OCI-LY1 (cell line): ENCODE measurements around the gene KIAA0319L.

Experiments used
- CTCF ChIP-seq: fragments of 200-600 bp; sonication (generic), shearing (Covaris generic); IDR thresholded peaks from 2 replicates; pipeline ENCODE4 v1.5.1; 2017; ENCODE audit warnings: mild to moderate bottlenecking, antibody characterized with exemption, low read length, moderate library complexity, mixed read lengths
- EZH2 ChIP-seq: fragments of 200-600 bp; sonication (generic), shearing (Covaris generic); IDR thresholded peaks from 2 replicates; pipeline ENCODE4 v1.8.0; 2017; ENCODE audit warnings: borderline replicate concordance, mixed run types, mild to moderate bottlenecking, antibody characterized with exemption, low read length, moderate library complexity, mixed read lengths

GRCh38 chr1:35475856-35476674 lies 81.1 kb downstream of the KIAA0319L start:
- TF ChIP-seq CTCF (no peak), EZH2 (no peak)
